Keratinocyte (primary cell): ENCODE results near the gene FDXACB1.

Experiments
- CTCF ChIP-seq, 3 experiments: IDR thresholded peaks in 1 of 3; conservative IDR thresholded peaks in 1 of 3; optimal IDR thresholded peaks in 1 of 3; 2 replicates in 2 of 3; 3 replicates in 1 of 3; pipeline versions ENCODE3 to v1.5.1; 2011; ENCODE audit warnings: low read length in 3 of 3, mild to moderate bottlenecking in 3 of 3, moderate library complexity in 2 of 3, control low read depth in 1 of 3, inconsistent platforms in 1 of 3; ENCODE audit not compliant: insufficient read depth in 2 of 3; ENCODE audit errors: extremely low read depth in 1 of 3
- EZH2 ChIP-seq: IDR thresholded peaks from one replicate; pipeline ENCODE4 v1.6.1; 2012; ENCODE audit warnings: inconsistent platforms, mild to moderate bottlenecking, low read length, moderate library complexity

GRCh38 chr11:111922803-111923202, 43.8 kb upstream of the FDXACB1 start:
- TF ChIP-seq CTCF (optimal IDR thresholded peaks at IDR 0.05 in 1 of 3, IDR thresholded peaks at IDR 0.05 in 1 of 3, conservative IDR thresholded peaks at IDR 0.05 in 1 of 3; ENCODE audit: extremely low read depth in 1 of 3, insufficient read depth in 2 of 3, low read length in 3 of 3) = no peak
- TF ChIP-seq EZH2 = no peak
